HG03060 (cell line): Measurements from ENCODE around the gene CCDC78.
A peak's percentile ranks its signal among the peaks of the same experiment; 100 is the strongest.

Source experiments
- ATAC-seq: cut with Tn5 transposase; IDR thresholded peaks from one replicate; pipeline ENCODE4 v1.9.1; 2021; ENCODE audit warnings: low read depth, moderate number of reproducible peaks; ENCODE audit not compliant: unreplicated experiment

The CCDC78 gene

DNA sequence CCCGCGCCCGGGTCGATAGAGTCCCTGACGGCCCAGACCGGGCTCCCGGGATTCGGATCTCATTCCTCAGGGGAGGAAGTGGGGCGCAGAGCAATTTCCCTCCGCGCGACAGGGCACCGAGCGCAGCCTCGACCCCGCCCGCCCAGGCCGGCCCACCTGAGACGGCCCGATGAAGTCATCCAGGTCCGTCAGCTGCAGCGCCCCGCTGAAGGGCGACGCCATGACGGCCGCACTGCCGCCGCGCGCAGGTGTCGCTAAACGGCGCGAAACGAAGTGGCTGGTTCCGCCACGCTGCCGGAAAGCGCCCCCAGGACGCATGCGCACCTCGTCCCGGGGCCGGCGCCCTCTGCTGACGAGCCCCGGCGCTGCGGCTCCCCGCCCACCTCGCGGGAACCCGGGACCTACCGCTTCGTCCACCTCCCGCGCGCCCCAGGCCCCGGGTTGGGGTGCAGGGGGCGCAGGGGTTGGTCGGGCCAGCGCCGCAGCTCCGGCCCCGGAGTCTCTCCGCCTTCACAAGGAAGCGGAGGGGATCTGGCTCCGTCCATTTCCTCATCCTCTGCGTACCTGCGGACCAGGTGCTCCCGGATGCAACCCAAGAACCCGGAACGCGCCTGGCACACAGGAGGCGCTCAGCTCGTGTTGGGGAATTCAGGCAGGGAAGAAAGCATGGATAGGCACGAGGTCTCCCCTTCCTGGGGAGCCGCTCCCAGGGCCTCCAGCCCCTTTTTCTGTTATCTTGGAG lies 14.7 kb upstream of the CCDC78 start, which contains the start of gene CIAO3:
TSS of gene CIAO3 (minus strand) at position 234 of the 742 bp plus-strand sequence. CDS start at position 222, 12 bp downstream.
- peak; percentile 32 for ATAC-seq

DNA sequence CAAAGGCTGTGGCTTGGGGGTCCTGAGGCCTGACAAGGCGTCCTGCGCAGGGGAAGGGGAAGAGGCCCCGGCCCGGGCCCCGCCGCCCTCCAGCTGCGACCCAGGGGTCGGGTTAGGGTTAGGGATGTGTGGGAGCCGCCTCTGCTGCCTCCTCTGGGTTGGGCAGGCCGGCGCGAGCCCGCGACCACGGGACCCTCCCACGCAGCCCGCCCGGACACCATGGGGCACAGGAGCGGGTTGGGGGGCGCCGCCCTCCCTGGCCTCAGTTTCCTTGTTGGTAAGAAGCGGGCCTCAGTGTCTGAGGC lies 14.2 kb upstream of the CCDC78 start:
- ATAC-seq: no peak

DNA sequence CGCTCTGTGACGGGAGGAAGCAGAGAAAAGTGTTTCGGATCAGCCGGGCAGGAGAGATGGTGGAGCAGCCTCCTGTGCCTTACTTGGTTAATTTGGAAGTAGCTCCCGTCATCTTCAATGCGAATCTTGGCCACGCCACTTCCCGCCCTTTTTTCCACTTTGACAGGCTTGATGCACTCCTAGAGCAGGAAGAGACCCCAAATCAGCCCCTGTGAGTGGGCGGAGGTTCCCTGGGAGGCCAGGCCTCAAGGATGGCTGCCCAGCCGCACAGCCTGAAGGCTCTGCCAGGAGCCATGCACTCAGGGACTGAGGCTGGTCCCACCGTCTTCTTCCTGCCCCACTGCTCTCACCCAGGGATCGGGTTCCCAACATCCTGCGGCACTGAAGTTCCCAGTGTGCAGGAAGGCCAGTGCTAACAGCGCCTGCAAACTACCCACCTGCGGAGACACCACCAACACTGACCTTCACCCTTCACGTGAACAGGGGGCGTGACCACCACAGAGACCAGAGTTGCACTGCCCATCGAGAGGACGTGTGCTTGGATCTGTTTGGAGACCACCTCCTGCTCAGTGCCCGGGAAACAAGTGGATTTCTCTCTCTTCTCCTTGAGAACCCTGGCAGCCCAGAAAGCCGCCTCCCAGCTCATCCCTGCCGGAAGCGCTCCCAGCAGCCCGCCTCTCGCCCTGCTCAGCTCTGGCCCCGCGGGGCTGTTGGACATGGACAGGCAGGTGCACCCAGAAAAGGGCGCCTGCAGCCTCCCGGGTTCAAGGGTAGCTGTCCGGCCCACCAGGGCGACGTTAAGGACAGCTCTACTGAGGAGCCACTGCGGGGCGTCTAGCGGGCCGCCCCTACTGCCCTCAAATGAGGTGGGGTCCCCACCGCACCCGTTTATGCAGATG lies 13.6 kb upstream of the CCDC78 start:
- ATAC-seq: no peak

DNA sequence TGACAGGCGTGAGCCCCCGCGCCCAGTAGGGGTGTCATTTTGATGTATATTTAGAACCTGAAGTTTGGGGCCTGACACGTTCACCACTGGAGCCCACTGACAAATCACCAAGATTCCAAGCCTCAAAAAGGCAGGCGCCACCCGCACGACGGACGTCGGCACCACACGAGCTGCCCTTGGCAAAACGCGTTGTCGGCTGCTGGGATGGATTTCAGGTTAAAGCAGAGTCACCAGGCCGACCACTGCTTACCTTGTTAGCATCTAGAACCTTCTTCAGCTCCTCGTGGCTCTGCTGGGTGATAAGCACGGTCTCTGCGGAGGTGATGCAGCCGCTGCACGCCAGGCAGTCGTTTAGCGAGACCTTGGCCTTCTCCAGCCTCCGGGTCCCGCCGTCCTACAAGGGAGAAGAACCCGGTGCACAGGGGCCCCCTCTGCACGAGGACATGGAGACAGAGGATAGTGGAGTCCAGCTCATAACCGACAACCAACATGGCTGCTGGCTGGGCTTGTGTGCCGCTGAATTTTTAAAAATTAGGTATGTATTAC lies 10.8 kb upstream of the CCDC78 start:
- ATAC-seq: no peak

DNA sequence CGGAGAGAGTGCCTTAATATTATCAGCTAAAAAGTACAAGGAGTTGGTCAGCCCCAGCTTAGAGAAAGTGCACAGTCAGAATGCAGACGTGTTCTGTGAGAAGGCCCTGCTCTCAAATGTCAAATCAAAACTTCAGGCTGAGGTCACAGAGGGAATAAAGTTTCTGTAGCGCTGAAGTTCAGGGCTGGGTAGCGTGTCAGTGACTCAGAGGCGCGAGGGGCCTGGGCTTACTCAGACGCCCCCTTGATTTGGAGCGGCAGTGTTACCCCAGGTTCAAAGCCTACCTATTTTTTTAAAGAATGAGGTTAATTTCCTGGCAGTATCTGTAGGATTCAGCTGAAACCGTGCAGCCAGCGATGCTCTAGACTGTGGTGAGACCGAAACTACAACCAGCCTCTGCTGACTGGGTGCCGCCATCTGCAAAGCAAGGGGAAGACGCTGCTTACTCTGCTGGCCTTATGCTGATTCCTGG lies 9.8 kb upstream of the CCDC78 start:
- ATAC-seq: no peak

DNA sequence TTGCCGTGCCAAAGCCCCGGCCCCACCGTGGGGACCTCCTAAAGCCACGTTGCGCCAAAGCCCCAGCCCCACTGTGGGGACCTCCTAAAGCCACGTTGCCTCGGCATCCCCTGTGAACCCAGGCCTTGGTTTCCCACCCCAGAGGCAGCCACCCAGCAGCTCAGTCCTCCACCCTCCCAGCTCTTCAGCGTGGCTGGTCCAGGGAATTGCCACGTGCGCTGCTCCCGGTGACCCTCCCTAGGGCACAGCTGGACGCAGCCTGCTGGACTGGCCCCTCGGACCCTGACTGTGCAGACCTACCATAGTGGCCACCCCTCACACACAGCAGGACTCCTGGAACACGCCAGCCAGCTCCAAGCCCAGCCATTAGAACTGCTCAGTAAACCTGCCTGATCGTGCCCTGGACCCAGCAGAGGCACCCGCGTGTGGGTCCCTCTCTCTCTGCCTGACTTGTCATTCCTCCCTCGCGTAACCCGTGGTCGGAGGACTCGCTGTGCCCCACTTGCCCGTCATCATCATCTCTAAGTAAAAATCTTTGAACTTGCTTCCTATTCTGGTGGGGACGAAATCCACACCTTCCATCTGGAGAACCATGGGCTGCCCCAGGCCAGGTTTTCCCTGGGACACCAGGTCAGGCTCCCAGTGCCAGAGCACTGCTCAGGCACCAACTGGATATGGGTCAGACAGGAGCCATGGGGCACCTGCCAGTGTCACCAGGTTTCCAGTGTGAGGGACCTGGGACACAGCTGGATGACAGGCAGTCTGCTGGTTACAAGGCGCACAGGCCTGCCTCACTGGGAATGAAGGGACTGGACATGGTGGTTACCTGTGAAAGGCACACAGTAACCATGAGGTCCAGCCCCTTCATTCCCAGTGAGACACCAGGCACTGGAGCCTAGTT lies 9.0 kb upstream of the CCDC78 start:
- ATAC-seq: no peak

DNA sequence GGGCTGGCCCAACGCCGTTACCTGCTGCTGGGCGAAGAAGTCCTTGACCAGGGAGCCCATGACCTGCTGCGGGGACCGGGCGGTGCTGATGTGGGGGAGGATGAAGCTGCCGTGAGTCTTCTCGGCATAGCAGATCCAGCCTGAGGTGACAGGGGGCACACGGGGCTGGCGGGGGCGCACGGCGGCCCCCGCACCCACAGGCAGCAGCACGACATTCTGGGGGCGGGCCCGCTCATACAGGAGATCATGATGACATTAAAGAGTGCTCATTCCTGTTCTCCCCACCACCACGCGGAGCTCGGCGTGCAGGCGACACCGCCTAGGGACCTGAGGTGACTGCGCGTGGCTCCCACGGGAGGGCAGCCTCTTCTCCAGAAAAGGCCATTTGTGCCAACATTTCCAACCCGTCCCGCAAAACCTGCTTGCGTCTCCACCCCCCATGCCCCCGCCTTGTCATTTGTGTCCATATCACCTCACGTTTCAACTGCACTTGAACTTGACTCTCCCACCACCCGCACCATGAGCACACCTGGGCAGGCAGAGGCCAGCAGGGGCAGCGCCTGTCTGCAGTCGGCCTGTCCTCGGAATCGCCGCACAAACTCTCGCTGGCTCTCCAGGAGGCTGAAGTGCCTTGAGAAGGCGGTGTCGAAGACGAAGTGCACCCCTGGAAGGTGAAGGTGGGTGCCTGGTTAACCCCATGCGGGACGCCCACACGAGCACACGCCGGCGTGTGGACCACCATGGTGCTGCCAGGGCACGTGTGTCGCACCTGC lies 8.2 kb upstream of the CCDC78 start:
- no peak for ATAC-seq

DNA sequence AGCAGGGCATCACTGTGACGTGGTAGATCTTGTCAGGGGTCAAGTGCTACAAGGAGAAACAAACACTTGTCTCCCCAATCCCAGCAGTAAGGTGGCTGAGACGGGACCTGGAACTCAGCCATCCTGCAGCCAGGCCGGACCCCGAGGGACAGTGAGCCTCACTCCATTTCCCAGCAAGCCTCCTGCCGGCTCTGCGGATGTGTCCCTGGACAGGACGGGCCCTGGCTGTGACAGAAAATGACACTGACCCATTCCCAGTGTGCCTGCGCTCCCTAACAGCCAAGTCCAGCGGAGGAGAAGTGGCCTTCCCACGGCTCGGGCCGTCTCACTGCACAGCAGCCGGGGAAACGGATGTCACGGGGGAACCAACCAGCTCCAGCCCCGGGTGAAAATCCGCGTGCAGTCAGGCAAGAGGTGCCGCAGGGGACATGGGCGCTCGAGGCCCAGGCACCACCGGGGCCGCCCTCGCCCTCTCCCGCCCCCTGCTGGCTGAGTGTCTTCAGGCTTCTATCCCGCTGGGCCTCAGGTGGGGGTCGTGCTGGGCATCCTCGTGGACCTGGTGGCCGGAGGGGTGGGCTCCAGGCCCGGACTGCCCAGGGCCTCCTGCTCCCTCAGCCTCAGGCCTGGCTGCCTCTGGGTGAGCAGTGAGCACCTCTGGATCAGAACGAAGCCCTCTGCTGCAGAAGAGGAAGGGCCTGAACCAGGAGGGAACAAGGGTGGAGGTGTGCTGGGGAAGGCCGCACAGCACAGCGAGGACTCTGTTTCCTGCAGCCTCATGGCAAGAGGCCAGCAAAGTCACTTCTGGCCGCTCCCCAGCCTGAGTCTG lies 7.4 kb upstream of the CCDC78 start:
- ATAC-seq: no peak

DNA sequence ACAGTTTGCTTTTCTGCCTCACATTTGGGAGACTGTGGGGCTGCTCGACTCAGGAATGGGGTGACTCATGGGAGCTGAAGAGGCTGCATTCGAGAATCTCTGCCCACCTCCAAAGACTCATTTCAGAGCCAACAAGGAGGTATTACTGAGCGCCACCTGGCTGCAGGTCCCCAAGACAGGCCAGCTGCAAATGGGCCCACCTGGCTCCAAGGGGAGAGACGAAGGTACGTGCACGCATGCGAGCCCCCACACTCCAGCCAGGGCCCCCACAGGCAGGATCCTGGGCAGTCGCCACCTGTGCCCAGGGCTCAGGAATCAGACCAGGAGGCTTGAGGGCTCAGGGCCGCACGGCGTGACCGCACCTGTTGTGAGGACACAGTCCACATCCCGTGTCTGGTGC lies 6.7 kb upstream of the CCDC78 start:
- ATAC-seq: no peak

DNA sequence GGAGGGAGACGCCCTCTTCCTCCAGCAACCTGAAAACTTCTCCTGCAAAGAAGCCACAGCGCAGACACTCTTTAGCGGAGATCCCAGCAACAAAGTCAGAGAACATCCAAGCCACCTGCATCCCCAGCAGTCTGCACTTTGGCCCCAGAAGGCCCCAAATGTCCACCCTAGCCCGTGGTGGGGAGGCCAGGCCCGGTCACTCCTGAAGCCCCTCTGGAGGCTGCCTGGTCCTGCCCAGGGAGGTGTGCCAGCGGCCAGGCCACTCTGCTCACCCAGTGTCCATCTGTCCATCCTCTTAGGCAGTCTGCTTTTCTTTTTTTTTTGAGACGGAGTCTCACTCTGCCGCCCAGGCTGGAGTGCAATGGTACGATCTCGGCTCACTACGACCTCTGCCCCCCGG lies 6.1 kb upstream of the CCDC78 start:
- ATAC-seq: no peak

DNA sequence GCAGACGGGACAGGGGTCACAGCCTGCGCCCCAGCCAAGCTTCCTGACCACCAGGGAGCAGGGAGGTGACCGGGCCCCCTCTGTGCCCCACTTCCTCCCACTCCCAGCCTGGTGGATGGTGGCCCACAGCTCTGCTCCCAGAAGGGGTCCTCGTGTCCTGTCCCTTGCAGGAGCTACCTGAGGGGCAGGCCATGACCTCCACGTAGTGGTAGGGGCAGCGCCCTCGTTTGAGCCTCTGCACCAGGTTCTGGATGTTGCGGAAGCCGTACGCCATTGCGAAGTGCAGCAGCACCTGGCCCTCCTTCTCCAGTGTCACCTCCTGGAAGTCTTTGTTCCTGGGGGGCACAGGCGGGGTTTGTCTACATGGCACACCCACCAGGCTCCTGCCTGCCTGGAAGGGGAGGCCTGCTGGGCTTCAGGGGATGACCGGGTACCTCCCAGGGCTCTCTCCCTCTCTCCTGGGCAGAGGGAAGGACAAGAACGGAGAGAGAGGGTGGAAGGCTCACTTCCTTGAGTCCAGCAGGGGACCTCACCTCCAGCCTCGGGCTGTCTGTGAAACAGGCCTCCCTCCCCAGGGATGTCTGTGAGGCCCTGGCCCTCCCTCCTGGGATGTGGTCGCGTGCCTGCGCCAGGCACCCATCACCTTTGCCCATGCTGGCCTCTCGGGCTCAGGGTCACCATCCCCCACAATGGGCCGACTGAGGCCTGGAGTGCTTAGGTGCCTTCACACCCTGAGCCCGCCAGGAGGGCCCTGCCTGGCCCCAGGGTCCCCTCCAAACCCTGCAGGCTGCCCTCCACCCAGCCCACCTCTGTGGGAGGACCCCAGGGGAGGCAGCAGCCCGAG lies 4.6 kb upstream of the CCDC78 start:
- ATAC-seq: no peak

DNA sequence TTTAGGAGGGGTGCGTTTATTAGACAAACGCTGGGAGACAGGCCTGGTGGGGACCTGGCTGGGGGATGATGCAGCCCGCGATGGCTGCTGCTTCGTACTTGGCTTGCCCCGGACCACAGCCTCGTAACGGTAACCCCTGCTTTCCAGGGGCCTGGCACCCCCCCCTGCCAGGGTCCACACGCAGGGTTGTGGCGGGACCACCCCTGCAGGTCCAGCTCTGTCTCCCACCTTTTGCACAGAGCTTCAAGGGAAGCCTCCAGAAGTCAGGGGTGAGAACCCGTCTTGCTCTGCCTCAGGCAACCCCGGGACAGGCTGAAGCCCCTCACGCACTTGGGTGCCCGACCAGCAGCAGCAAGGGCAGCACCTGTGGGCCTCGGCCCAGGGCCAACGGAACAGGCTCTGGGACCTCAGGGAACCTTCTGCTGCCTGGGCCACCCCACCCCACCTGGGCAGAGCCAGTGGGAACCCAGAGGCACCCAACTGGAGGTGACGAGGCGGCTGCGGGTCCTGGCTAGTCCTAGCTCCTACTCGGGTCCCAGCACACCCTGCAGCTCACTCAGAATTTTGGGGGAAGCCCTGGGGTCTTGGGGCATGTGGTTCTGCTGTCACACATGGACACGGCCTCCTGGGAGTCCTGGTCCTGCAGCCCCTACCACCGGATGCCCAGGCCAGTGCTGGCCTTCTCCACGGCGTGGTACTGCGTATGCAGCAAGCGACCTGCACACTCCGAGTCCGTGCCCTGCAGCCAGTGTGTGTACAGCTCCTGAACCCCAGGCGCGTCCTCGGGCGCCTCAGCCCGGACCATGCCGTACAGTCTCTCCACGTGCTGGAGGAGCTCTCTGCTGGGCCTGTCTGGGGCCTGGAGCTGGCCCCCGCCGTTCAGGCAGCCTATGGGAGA lies 3.8 kb upstream of the CCDC78 start:
- no peak for ATAC-seq

DNA sequence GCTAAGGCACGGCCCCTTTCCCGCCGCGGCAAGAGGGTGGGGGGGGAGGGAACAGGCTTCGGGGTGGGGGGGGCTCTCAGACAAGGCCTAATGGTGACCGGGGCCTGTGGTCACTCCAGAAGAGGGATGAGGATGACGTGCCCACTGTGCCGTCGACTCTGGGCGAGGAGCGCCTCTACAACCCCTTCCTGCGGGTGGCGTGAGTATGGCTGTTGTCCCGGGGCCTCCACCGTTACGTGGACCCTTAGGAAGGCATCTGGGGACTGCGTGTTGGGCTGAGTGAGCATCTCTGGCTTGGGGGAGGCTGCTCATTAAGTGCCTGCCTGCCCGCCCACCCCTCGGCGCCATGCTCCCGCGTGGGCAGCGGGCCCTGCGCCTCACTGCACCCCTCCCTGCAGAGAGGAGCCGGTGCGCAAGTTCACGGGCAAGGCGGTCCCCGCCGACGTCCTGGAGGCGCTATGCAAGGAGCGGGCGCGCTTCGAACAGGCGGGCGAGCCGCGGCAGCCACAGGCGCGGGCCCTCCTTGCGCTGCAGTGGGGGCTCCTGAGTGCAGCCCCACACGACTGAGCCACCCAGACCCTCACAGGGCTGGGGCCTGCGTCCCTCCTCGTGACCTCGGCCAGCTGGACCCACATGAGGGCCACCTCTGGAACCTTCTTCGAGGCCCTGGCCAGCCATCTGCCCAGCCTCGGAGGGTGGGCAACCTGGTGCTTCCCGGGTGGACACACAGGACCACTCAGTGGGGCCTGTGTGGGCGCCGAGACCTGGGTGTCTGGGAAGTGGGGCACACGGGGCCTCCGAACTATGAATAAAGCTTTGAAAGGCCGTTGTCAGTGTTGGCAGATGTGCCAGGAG lies 2.9 kb upstream of the CCDC78 start:
- ATAC-seq: no peak

DNA sequence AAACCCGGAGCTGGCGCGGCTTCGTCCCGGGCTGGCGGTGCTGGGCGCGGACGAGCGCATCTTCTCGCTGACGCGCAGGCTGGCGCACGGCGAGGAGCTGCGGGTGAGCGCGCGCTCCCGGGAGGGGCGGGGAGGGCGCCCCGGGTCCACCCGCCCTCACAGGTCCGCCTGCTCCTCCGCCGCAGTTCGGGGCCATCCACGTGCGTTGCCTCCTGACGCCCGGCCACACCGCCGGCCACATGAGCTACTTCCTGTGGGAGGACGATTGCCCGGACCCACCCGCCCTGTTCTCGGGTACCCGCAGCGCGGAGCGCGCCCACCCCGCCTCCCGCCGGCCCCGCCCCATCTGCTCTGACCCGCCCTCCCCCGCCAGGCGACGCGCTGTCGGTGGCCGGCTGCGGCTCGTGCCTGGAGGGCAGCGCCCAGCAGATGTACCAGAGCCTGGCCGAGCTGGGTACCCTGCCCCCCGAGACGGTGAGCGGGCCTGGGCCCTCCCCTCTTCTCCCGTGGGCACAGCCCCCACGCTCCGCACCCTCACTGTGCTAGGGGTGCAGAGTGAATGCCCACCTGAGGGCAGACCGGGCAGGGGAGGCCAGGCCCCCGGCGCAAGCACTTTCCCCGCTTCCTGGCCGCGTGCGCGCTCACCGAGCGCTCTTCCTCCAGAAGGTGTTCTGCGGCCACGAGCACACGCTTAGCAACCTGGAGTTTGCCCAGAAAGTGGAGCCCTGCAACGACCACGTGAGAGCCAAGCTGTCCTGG lies 2.1 kb upstream of the CCDC78 start:
- ATAC-seq: no peak

DNA sequence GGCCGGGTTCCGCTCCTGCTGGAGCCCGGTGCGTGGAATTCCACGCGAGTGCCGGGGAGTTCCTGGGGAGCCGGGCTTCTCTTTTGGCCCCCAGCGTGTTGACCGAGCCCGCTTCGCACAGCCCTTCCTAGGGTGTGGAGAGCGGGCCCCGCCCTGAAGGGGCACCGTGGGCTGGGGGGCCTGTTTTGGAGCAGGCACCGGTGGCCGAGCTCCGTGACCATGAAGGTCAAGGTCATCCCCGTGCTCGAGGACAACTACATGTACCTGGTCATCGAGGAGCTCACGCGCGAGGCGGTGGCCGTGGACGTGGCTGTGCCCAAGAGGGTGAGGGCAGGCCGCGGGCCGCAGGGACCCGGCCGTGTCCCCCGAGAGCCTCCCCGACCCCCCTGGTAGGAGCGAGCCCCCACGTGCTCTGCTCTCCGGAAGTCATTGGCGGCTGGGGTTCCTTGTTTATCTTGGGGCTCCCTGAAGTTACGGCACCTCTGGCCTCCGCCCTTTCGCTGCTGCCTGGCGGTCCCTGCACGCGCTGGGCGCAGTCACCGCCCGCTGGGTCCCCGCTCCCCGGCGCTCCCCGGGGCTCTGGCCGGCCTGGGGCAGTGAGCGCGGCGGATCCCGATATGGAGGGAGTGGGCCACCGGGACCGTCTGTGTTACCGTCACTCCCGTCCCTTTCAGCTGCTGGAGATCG lies 1.2 kb upstream of the CCDC78 start:
- no peak for ATAC-seq
